Measurements from ENCODE around the gene CASTOR2. TPM values are rescaled to one million over a fixed set of nuclear protein-coding genes. Genes with fewer than 3 reads are reported as not detected.

Gene CASTOR2
- total RNA-seq, 1 experiment from 2014 or later = 41.1 TPM

GRCh38 chr7:75018570-75019364 lies 54.3 kb downstream of the CASTOR2 start:
- no peak overlapping the region for H3K4me3 ChIP-seq (ENCODE audit: low read depth in 2 of 2, low read length in 2 of 2)
- in situ Hi-C loops (cut with HindIII; ENCODE audit: low pct_unique_long_range_greater_than_20kb, low sequenced_read_pairs) = no loop called here
- no peak for TF ChIP-seq REST (IDR thresholded peaks at IDR 0.05; ENCODE audit: insufficient read depth in 1 of 2, low read depth in 2 of 2, low read length in 1 of 2)
- TF ChIP-seq SIN3A (IDR thresholded peaks at IDR 0.05; ENCODE audit: borderline replicate concordance, insufficient read depth, low read depth, low read length) = no peak
- TF ChIP-seq TCF7L2 (IDR thresholded peaks at IDR 0.05; ENCODE audit: low read depth, low read length) = no peak
- TF ChIP-seq POLR2AphosphoS5 (IDR thresholded peaks at IDR 0.05; ENCODE audit: low read depth, low read length) = no peak
- no peak for TF ChIP-seq CTCF (IDR thresholded peaks at IDR 0.05)
- DNase-seq (ENCODE audit: low read depth, low spot score) (no peak), ATAC-seq (peak; percentile 33)
- BruUV-seq (replicated peaks) = TSS peak; percentile 89
- H3K4me1 ChIP-seq (ENCODE audit: control insufficient read depth, insufficient read depth, low read length) = no peaks in the 10 kb centered on the region
- H3K36me3 ChIP-seq (ENCODE audit: control insufficient read depth, insufficient read depth, low read length) = no peaks in the 10 kb centered on the region
- no peak overlapping the region for H3K27ac ChIP-seq (ENCODE audit: low read length)
- H3K27me3 ChIP-seq (ENCODE audit: control insufficient read depth, insufficient read depth, low read length) = no peaks in the 10 kb centered on the region
- CTCF ChIA-PET = no interaction called here
- intact Hi-C loops (cut with micrococcal nuclease; ENCODE audit: unreplicated experiment) = no loop called here
- POLR2A ChIA-PET = no interaction called here
- no peaks in the 10 kb centered on the region for H3K9me3 ChIP-seq (ENCODE audit: control insufficient read depth, insufficient read depth, low read depth, low read length)

GRCh38 chr7:75019800-75020199 lies 55.3 kb downstream of the CASTOR2 start:
- H3K27me3 ChIP-seq (ENCODE audit: control insufficient read depth, insufficient read depth, low read length) = no peaks in the 10 kb centered on the region
- in situ Hi-C loops (cut with HindIII; ENCODE audit: low pct_unique_long_range_greater_than_20kb, low sequenced_read_pairs) = no loop called here
- POLR2A ChIA-PET = interaction anchor here (0.7 kb wide), 1 partner anchor 85 kb away, joined by 4 read pairs; no protein-coding TSS in a partner anchor

More at GRCh38 chr7:75019800-75020199, 55.3 kb downstream of the CASTOR2 start:
- H3K27ac ChIP-seq (ENCODE audit: low read length) = no peak overlapping the region
- H3K9me3 ChIP-seq (ENCODE audit: control insufficient read depth, insufficient read depth, low read depth, low read length) = no peaks in the 10 kb centered on the region
- ATAC-seq (no peak), DNase-seq (ENCODE audit: low read depth, low spot score) (no peak)
- intact Hi-C loops (cut with micrococcal nuclease; ENCODE audit: unreplicated experiment) = no loop called here
- H3K4me3 ChIP-seq (ENCODE audit: low read depth in 2 of 2, low read length in 2 of 2) = no peak overlapping the region
- no peaks in the 10 kb centered on the region for H3K4me1 ChIP-seq (ENCODE audit: control insufficient read depth, insufficient read depth, low read length)
- no peaks in the 10 kb centered on the region for H3K36me3 ChIP-seq (ENCODE audit: control insufficient read depth, insufficient read depth, low read length)
- TF ChIP-seq SIN3A (IDR thresholded peaks at IDR 0.05; ENCODE audit: borderline replicate concordance, insufficient read depth, low read depth, low read length) (no peak), TCF7L2 (IDR thresholded peaks at IDR 0.05; ENCODE audit: low read depth, low read length) (no peak), REST (IDR thresholded peaks at IDR 0.05; ENCODE audit: insufficient read depth in 1 of 2, low read depth in 2 of 2, low read length in 1 of 2) (no peak), POLR2AphosphoS5 (IDR thresholded peaks at IDR 0.05; ENCODE audit: low read depth, low read length) (no peak), CTCF (IDR thresholded peaks at IDR 0.05) (no peak)
- CTCF ChIA-PET = no interaction called here
- BruUV-seq (replicated peaks) = no TSS peak

Measured in Panc1 (cell line).